ENCODE results near the gene ZNF292.

Gene ZNF292

GRCh38 chr6:87312860-87313259 is 157.5 kb downstream of the ZNF292 start:
- peaks cover 27% of the 10 kb centered on the region for H3K27me3 ChIP-seq (ENCODE audit: control insufficient read depth, low read length)
- H3K9me2 ChIP-seq (replicated peaks; ENCODE audit: control insufficient read depth, low read length): no peaks in the 10 kb centered on the region
- H3F3A ChIP-seq (ENCODE audit: control insufficient read depth, insufficient read depth): no peaks in the 10 kb centered on the region
- no peaks in the 10 kb centered on the region for H3K4me1 ChIP-seq (ENCODE audit: control insufficient read depth, low read length)
- no peak overlapping the region for H3K4me3 ChIP-seq (ENCODE audit: low read length)
- no peaks in the 10 kb centered on the region for H3K36me3 ChIP-seq (ENCODE audit: control insufficient read depth, low read length)
- no peaks in the 10 kb centered on the region for H3K9me3 ChIP-seq (ENCODE audit: control insufficient read depth, insufficient read depth, low read length)
- H4K20me1 ChIP-seq (ENCODE audit: control insufficient read depth, insufficient read depth, low read depth, low read length): no peaks in the 10 kb centered on the region
- no peak for TF ChIP-seq EZH2phosphoT487 (IDR thresholded peaks at IDR 0.05; ENCODE audit: borderline replicate concordance, low read length)
- TF ChIP-seq CTCF (IDR thresholded peaks at IDR 0.05; ENCODE audit: low read depth, low read length, poor library complexity, severe bottlenecking): no peak
- no peaks in the 10 kb centered on the region for H3K79me2 ChIP-seq (ENCODE audit: control insufficient read depth, low read length)
- no peak overlapping the region for H3K4me2 ChIP-seq (ENCODE audit: low read length)
- no peak overlapping the region for H3K27ac ChIP-seq (ENCODE audit: low read depth, low read length)
